SU-DHL-6 (cell line): ENCODE data around the gene FAM163A.

Experiments used
- CTCF ChIP-seq: fragments of 200-600 bp; sonication (generic); IDR thresholded peaks from one replicate; pipeline ENCODE4 v1.5.1; 2017; ENCODE audit warnings: antibody characterized with exemption, mild to moderate bottlenecking, low read length, moderate library complexity; ENCODE audit not compliant: insufficient read depth, poor library complexity, severe bottlenecking
- EZH2phosphoT487 ChIP-seq: fragments of 200-600 bp; sonication (generic), shearing (Covaris generic); conservative IDR thresholded peaks from 2 replicates; pipeline ENCODE4 v1.6.1; 2018; ENCODE audit warnings: mild to moderate bottlenecking, antibody characterized with exemption, low read length, moderate library complexity, mixed read lengths

- TF ChIP-seq EZH2phosphoT487 (no peak), CTCF (no peak)
These were observed 34.5 kb upstream of the FAM163A start for GRCh38 chr1:179708434-179709195.
